Measurements from ENCODE around the gene PTH1R. TPM values are rescaled to one million over a fixed set of nuclear protein-coding genes. Genes with fewer than 3 reads are reported as not detected.

The PTH1R gene
- polyA plus RNA-seq, 1 of the 3 experiments (the other 2 are of a cell fraction): 0.07 TPM

DNA sequence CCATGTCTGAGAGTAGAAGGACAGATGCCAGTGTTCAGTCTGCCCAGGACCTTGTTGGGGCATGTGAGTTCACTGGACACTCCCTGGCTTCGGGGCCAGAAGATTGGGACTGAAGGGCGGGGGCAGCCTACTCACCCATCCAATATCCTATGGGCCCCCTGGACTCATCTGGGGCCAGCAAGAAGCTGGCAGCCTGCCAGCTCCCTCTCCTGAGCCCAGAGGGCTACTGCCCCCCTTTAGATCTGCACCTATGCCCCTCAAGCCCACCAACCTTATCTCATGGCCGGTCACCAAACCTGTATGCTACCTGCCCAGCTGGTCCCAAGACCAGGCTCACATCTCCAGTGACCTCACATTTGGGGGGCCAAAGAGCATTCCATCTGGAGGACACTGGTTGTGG, 8.1 kb downstream of the PTH1R start:
- ChIA-PET CTCF (interaction anchor here (0.6 to 31.0 kb wide), 7 partner anchors 9 to 397 kb away, joined by 3 to 480 read pairs (median 14); partner anchors contain the start of gene PTH1R), POLR2A (no interaction called here)
- no peak for DNase-seq
- Histone ChIP-seq H2AFZ (ENCODE audit: low read depth) (no peak overlapping the region), H3K79me2 (ENCODE audit: insufficient read depth) (no peaks in the 10 kb centered on the region), H3K27ac (ENCODE audit: low read depth in 2 of 2, low read length in 1 of 2) (no peak overlapping the region), H3K4me3 (ENCODE audit: low read depth in 2 of 2, low read length in 1 of 2) (no peak overlapping the region), H3K36me3 (replicated peaks in 1 of 2; ENCODE audit: control insufficient read depth in 1 of 2, insufficient read depth in 2 of 2, low read length in 1 of 2) (no peaks in the 10 kb centered on the region), H3K9me2 (no peaks in the 10 kb centered on the region), H3K27me3 (ENCODE audit: insufficient read depth) (peaks cover 21% of the 10 kb centered on the region), H3K4me1 (ENCODE audit: control insufficient read depth in 1 of 2, insufficient read depth in 2 of 2, low read depth in 1 of 2, low read length in 1 of 2) (peaks cover 0 to 8% of the 10 kb centered on the region in 2 experiments; a peak in 1 of 4 replicates), H3K9me3 (no peaks in the 10 kb centered on the region), H3K4me2 (no peak overlapping the region), H3F3A (replicated peaks; ENCODE audit: insufficient read depth) (peaks cover 7% of the 10 kb centered on the region), H3K9ac (no peak overlapping the region), H4K20me1 (ENCODE audit: insufficient read depth) (no peaks in the 10 kb centered on the region)
- TF ChIP-seq, protein P1, sequence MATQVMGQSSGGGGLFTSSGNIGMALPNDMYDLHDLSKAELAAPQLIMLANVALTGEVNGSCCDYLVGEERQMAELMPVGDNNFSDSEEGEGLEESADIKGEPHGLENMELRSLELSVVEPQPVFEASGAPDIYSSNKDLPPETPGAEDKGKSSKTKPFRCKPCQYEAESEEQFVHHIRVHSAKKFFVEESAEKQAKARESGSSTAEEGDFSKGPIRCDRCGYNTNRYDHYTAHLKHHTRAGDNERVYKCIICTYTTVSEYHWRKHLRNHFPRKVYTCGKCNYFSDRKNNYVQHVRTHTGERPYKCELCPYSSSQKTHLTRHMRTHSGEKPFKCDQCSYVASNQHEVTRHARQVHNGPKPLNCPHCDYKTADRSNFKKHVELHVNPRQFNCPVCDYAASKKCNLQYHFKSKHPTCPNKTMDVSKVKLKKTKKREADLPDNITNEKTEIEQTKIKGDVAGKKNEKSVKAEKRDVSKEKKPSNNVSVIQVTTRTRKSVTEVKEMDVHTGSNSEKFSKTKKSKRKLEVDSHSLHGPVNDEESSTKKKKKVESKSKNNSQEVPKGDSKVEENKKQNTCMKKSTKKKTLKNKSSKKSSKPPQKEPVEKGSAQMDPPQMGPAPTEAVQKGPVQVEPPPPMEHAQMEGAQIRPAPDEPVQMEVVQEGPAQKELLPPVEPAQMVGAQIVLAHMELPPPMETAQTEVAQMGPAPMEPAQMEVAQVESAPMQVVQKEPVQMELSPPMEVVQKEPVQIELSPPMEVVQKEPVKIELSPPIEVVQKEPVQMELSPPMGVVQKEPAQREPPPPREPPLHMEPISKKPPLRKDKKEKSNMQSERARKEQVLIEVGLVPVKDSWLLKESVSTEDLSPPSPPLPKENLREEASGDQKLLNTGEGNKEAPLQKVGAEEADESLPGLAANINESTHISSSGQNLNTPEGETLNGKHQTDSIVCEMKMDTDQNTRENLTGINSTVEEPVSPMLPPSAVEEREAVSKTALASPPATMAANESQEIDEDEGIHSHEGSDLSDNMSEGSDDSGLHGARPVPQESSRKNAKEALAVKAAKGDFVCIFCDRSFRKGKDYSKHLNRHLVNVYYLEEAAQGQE (IDR thresholded peaks at IDR 0.05; ENCODE audit: low read depth, low read length): no peak
- TF ChIP-seq TCF12 (IDR thresholded peaks at IDR 0.05) (no peak), JUND (IDR thresholded peaks at IDR 0.05) (no peak), EZH2phosphoT487 (IDR thresholded peaks at IDR 0.05; ENCODE audit: borderline replicate concordance, low read depth) (no peak), MEF2A (IDR thresholded peaks at IDR 0.05; ENCODE audit: borderline replicate concordance, low read depth) (no peak), TEAD4 (IDR thresholded peaks at IDR 0.05; ENCODE audit: borderline replicate concordance, insufficient read depth) (no peak), RXRA (IDR thresholded peaks at IDR 0.05; ENCODE audit: borderline replicate concordance, low read depth) (no peak), YY1 (IDR thresholded peaks at IDR 0.05; ENCODE audit: low read depth) (no peak), FOSL2 (IDR thresholded peaks at IDR 0.05; ENCODE audit: borderline replicate concordance, low read depth) (no peak), RCOR1 (IDR thresholded peaks at IDR 0.05; ENCODE audit: low read length) (no peak), RAD21 (IDR thresholded peaks at IDR 0.05; ENCODE audit: low read length) (no peak), RFX5 (IDR thresholded peaks at IDR 0.05; ENCODE audit: low read length) (no peak), NFIC (IDR thresholded peaks at IDR 0.05; ENCODE audit: borderline replicate concordance) (no peak)
- TF ChIP-seq, protein P2, sequence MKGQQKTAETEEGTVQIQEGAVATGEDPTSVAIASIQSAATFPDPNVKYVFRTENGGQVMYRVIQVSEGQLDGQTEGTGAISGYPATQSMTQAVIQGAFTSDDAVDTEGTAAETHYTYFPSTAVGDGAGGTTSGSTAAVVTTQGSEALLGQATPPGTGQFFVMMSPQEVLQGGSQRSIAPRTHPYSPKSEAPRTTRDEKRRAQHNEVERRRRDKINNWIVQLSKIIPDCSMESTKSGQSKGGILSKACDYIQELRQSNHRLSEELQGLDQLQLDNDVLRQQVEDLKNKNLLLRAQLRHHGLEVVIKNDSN (IDR thresholded peaks at IDR 0.05; ENCODE audit: borderline replicate concordance, low read depth): no peak
- TF ChIP-seq, protein P3, sequence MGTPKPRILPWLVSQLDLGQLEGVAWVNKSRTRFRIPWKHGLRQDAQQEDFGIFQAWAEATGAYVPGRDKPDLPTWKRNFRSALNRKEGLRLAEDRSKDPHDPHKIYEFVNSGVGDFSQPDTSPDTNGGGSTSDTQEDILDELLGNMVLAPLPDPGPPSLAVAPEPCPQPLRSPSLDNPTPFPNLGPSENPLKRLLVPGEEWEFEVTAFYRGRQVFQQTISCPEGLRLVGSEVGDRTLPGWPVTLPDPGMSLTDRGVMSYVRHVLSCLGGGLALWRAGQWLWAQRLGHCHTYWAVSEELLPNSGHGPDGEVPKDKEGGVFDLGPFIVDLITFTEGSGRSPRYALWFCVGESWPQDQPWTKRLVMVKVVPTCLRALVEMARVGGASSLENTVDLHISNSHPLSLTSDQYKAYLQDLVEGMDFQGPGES (IDR thresholded peaks at IDR 0.05; ENCODE audit: low read depth, low read length): no peak
- TF ChIP-seq, protein P4, sequence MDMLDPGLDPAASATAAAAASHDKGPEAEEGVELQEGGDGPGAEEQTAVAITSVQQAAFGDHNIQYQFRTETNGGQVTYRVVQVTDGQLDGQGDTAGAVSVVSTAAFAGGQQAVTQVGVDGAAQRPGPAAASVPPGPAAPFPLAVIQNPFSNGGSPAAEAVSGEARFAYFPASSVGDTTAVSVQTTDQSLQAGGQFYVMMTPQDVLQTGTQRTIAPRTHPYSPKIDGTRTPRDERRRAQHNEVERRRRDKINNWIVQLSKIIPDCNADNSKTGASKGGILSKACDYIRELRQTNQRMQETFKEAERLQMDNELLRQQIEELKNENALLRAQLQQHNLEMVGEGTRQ (IDR thresholded peaks at IDR 0.05; ENCODE audit: borderline replicate concordance, low read depth, low read length): no peak
- WGBS (ENCODE audit: low lambda C conversion rate): 100% methylated on average over 1 of the region's 3 CpGs

All from SK-N-SH (cell line).